Calu3 (cell line): ENCODE measurements around the gene INCA1. TPM values are rescaled to one million over a fixed set of nuclear protein-coding genes. Genes with fewer than 3 reads are reported as not detected.
A peak's percentile ranks its signal among the peaks of the same experiment; 100 is the strongest.

ENCODE experiments used
- BruUV-seq: library from RNA; stranded (reverse); fragments of 400-500 nt; replicated peaks from 2 replicates; lab custom pipeline; 2021; lab: Mats Ljungman, UMichigan
- CTCF ChIA-PET: fragments of 300-600 bp; sonication (Branson Sonifier 250); formaldehyde crosslinking; loops from one replicate; lab custom pipeline; 2022; ENCODE audit warnings: antibody characterized with exemption; lab: Charles Lee
- DNase-seq: peaks from one replicate; pipeline ENCODE4 v3.0.0; 2022
- H3K27ac Mint-ChIP-seq: one replicate; pipeline ENCODE4 v1.8.0; 2022; ENCODE audit warnings: mixed read lengths; ENCODE audit not compliant: unreplicated experiment
- H3K27me3 Mint-ChIP-seq: one replicate; pipeline ENCODE4 v1.8.0; 2022; ENCODE audit warnings: mixed read lengths; ENCODE audit not compliant: unreplicated experiment
- H3K36me3 Mint-ChIP-seq: one replicate; pipeline ENCODE4 v1.8.0; 2022; ENCODE audit warnings: mild to moderate bottlenecking, moderate library complexity, mixed read lengths; ENCODE audit not compliant: insufficient read depth, unreplicated experiment
- H3K4me1 Mint-ChIP-seq: one replicate; pipeline ENCODE4 v1.8.0; 2022; ENCODE audit warnings: mild to moderate bottlenecking, low read depth, mixed read lengths; ENCODE audit not compliant: unreplicated experiment
- H3K4me3 Mint-ChIP-seq: one replicate; pipeline ENCODE4 v1.8.0; 2022; ENCODE audit warnings: mild to moderate bottlenecking, low read depth, moderate library complexity, mixed read lengths; ENCODE audit not compliant: unreplicated experiment
- H3K9me3 Mint-ChIP-seq: one replicate; pipeline ENCODE4 v1.8.0; 2022; ENCODE audit warnings: low read depth, mixed read lengths; ENCODE audit not compliant: unreplicated experiment
- CTCF ChIP-seq: fragments of 200-600 bp; IDR thresholded peaks from one replicate; pipeline ENCODE4 v1.8.0; 2022; ENCODE audit warnings: antibody characterized with exemption; ENCODE audit not compliant: unreplicated experiment
- intact Hi-C: fragments of 100-400 bp; cut with micrococcal nuclease; formaldehyde crosslinking; loops from one replicate; pipeline ENCODE4 v1.10.0; 2022; ENCODE audit not compliant: unreplicated experiment
- total RNA-seq: library from RNA; stranded (reverse); gene quantifications from 2 replicates; pipeline ENCODE4 v1.2.3, GENCODE V29; 2022

The INCA1 gene
- total RNA-seq, 1 experiment from 2014 or later = 0.54 TPM

- peaks cover 17% of the 10 kb centered on the region for H3K4me1 Mint-ChIP-seq
- CTCF ChIA-PET = no interaction called here
- TF ChIP-seq CTCF = no peak
Observed at GRCh38 chr17:4999430-5000093, 2.2 kb upstream of the INCA1 start.

GRCh38 chr17:4998732-4999429 lies 1.6 kb upstream of the INCA1 start:
- Mint-ChIP-seq H3K4me3 (peak overlapping the region; percentile 87), H3K36me3 (peaks cover 40% of the 10 kb centered on the region), H3K9me3 (no peaks in the 10 kb centered on the region), H3K4me1 (peaks cover 17% of the 10 kb centered on the region), H3K27ac (peak overlapping the region; percentile 68), H3K27me3 (no peaks in the 10 kb centered on the region)
- DNase-seq = peak; percentile 3
- CTCF ChIA-PET = no interaction called here
- no peak for TF ChIP-seq CTCF
- BruUV-seq = no TSS peak
- intact Hi-C loops = no loop called here

More at GRCh38 chr17:4999430-5000093, 2.2 kb upstream of the INCA1 start:
- TSS peak; percentile 49 for BruUV-seq
- no peaks in the 10 kb centered on the region for H3K9me3 Mint-ChIP-seq
- intact Hi-C loops = no loop called here
- peak overlapping the region; percentile 87 for H3K4me3 Mint-ChIP-seq
- no peaks in the 10 kb centered on the region for H3K27me3 Mint-ChIP-seq
- H3K36me3 Mint-ChIP-seq = peaks cover 44% of the 10 kb centered on the region
- DNase-seq = no peak
- no peak overlapping the region for H3K27ac Mint-ChIP-seq

GRCh38 chr17:4998027-4998731 lies 857 bp upstream of the INCA1 start:
- H3K4me1 Mint-ChIP-seq = peaks cover 17% of the 10 kb centered on the region
- H3K27ac Mint-ChIP-seq = peak overlapping the region; percentile 68
- no peaks in the 10 kb centered on the region for H3K9me3 Mint-ChIP-seq
- TF ChIP-seq CTCF = no peak
- no peaks in the 10 kb centered on the region for H3K27me3 Mint-ChIP-seq
- peak overlapping the region; percentile 87 for H3K4me3 Mint-ChIP-seq
- no TSS peak for BruUV-seq
- DNase-seq = no peak
- CTCF ChIA-PET = no interaction called here
- peaks cover 38% of the 10 kb centered on the region for H3K36me3 Mint-ChIP-seq
- intact Hi-C loops = no loop called here

GRCh38 chr17:4994081-4994595 lies 3.2 kb downstream of the INCA1 start:
- CTCF ChIA-PET = no interaction called here
- H3K36me3 Mint-ChIP-seq = peaks cover 22% of the 10 kb centered on the region
- no peak overlapping the region for H3K4me3 Mint-ChIP-seq
- BruUV-seq = no TSS peak
- no peak for DNase-seq
- no peaks in the 10 kb centered on the region for H3K27me3 Mint-ChIP-seq
- no peak overlapping the region for H3K27ac Mint-ChIP-seq
- peaks cover 7% of the 10 kb centered on the region for H3K4me1 Mint-ChIP-seq
- no peak for TF ChIP-seq CTCF
- no peaks in the 10 kb centered on the region for H3K9me3 Mint-ChIP-seq
- intact Hi-C loops = no loop called here
